GM21515 (cell line): ENCODE data around the gene LCN10.
A peak's percentile ranks its signal among the peaks of the same experiment; 100 is the strongest.
"Not testable (repeated sequence)": the region's sequence is repeated elsewhere in the genome, so short reads cannot be mapped to it uniquely, and the experiment has no call there.

Source experiments
- ATAC-seq: cut with Tn5 transposase; IDR thresholded peaks from one replicate; pipeline ENCODE4 v1.9.1; 2021; ENCODE audit not compliant: unreplicated experiment

LCN10 gene

DNA sequence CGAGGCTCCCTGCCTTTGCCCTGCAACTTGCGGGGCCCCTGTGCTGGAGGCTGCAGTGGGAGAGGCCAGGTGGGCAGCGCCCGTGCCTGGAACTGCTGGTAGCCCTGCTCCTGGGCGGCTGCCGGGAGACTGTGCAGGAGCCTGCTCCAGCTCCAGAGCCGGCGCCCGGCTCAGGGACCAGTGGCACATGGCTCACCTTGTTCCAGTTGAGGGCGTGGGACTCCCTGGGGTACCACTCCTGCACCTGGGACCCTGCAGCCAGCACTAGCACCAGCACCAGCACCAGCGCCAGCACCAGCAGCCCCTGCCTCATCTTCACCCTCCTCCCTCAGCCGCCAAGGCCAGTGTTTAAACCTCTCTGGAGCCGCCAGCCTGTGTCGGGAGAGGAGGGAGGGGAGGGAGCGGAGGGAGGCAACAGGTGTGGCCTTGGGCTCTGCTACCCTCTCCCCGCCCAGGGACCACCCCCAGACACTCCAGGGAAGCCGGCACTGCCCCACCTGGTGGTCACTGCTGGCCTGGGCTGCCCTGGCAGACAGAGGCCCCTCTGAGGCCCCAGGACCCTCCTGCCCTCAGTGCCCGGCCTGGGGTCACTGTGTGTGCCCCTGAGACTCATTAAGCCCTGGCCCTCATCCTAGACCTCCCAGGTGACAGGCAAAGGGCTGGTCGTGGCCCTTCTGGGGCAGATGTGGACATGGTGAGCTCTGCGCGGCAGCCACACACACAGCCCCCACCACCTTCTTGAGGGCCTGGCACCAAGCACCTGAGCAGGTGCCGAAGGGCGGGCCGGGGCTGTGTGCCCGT, at the start of gene LCN10:
Gene LCN10, minus strand, starts transcription at position 350 of the 801 bp plus-strand sequence. Its CDS starts 37 bp downstream, at position 313.
- ATAC-seq: no peak

DNA sequence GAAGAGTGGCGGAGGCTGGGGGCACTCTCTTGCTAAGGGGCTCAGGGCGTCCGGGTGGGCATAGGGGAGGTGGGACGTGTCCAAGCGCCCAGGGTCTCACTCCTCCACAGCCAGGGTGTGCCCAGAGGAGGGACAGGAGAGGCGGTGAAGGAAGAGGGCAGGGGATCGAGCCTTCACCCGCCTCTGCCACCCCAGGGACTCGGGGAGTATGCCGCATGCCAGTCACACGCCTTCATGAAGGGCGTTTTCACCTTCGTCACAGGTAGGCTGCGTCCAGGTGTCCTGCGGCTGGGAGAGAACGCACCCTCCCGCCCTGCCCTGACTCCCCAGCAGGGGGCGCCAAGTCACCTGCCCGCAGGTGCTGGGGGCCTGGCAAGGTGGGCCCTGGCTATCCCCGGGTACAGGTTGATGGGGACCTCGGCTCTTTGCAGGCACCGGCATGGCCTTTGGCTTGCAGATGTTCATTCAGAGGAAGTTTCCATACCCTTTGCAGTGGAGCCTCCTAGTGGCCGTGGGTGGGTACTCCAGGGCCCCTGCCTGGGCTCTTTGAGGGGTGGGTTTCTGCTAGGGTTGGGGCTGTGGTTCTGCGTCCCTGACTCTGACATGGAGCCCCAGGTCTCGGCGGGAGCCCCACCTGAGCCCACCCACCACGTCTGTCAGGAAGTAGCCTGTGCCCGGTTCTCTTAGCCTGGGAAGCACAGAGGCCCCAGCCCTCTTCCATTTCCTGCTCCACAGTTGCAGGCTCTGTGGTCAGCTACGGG, 49.0 kb upstream of the LCN10 start:
- no peak for ATAC-seq

DNA sequence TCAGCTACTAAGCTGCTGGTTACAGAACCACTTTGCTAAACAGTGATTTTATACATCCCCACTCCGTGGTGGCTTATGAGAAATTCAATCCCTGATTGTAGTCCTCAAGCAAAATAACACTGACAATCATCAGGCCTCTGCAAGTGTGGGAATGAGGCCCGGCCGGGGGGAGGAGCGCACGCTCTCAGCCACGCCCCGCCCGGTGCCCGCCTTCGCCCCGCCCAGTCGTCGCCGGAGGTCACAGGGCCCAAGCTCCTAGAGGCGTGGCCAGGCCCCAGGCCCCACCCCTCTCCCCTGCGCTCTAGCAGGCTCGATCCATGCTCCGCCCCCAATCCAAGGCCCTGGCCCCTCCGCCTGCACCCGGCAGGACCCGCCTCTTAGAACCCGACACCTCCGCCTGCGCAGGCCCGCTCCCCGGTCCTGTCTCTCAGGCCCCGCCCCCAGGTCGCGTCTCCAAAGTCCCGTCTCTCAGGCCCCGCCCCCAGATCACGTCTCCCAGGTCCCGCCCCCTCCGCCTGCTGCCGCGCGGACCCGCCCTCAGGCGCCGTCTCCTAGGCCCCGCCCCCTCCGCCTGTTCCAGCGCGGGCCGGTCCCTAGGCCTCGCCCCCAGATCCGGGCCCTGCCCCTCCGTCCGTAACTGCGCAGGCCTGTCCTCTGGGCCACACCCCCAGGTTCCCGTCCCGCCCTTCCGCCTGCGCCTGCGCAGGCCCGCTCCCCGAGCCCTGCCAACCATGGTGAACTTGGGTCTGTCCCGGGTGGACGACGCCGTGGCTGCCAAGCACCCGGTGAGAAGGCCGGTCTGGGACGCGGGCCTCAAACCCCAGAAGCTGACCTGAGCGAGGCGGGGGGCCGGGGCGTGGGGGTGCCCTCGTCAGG, 48.1 kb upstream of the LCN10 start, which contains the start of gene TMEM141:
Gene TMEM141, plus strand, starts transcription at position 705 of the 876 bp plus-strand sequence. Its CDS starts 27 bp downstream, at position 732.
- peak; percentile 77 for ATAC-seq

DNA sequence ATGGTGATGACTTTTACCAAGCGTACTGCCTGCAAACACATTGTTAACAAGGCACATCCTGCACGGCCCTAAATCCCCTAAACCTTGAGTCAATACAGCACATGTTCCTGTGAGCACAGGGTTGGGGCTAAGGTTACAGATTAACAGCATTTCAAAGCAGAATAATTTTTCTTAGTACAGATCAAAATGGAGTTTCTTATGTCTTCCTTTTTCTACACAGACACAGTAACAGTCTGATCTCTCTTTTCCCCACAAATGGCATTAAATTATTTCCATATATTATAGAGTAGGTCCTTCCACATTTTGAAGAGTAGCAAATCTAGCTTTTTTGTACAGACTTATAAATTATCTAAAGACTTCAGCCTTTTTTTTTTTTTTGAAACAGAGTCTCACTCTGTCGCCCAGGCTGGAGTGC, 46.8 kb upstream of the LCN10 start:
- ATAC-seq: no peak

DNA sequence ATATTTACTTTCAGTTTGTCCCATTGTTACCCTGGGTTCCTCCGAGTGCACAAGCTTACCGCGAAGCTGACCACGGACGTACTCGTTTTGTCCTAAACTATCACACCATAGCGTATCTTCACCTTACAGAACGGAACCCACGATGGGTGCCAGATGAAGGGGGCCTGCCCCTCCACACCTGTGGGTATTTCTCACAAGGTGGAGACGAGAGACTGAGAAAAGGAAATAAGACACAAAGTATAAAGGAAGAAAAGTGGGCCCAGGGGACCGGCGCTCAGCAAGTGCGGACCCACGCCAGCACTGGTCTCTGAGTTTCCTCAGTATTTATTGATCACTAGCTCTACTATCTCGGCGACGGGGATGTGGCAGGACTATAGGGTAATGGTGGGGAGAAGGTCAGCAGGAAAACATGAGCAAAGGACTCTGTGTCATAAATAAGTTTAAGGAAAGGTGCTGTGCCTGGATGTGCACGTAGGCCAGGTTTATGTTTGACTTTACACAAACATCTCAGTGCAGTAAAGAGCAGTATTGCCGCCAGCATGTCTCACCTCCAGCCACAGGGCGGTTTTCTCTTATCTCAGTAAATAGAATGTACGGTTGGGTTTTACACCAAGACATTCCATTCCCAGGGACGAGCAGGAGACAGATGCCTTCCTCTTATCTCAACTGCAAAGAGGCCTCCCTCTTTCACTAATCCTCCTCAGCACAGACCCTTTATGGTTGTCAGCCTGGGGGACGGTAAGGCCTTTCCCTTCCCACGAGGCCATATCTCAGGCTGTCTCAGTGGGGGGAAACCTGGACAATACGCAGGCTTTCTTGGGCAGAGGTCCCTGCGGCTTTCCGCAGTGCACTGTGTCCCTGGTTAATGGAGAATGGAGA, 46.1 kb upstream of the LCN10 start:
- ATAC-seq: not testable (repeated sequence)

DNA sequence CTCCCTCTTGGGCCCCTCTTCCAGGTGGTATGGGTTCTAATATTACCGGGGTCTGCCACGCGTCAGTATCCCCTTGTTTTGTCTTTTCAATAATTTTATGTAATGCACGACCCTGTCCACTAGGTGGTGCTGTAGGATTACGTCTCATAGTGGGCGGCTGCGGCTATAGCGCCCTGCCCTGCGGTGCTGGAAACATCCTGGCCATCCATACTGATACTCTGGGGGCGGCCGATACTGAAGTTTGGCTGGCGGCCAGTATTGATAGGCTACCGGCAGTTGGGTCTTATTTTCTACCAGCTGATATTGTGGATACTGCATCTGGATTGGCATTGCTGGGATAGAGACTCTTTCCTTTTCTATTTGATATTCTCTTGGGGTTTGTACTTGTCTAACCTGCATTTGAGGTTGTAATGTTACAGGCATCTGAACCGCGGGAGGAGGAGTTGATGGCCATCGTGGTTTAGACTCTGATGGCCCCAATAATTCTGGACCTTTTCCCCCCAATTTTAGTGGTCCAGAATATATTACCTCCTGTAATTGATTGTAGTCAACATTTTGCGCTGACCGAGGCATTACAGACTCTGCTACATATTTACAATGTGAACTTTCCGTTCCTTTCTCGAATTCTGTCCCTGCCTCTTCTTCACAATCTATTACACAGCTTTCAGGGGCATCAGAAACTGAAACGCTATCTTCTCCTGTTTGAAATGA, 45.1 kb upstream of the LCN10 start:
- no peak for ATAC-seq

DNA sequence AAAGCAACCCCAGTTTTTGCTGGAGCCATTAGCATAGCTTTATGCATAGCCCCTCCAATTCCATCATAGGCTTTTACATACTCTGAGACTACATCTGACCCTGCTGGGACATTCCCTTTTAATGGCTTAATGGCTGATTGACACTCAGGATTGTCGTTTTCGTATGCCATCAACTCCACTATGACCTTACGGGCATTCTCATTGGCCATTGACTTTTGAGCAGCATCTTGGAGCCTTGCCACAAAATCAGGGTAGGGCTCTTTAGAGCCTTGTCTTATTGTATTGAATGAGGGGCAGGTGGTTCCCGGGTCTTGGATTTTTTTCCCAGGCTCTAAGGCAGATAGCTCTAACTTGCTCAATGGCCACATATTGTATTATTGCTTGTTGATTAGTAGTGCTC, 44.2 kb upstream of the LCN10 start:
- not testable (repeated sequence) for ATAC-seq

DNA sequence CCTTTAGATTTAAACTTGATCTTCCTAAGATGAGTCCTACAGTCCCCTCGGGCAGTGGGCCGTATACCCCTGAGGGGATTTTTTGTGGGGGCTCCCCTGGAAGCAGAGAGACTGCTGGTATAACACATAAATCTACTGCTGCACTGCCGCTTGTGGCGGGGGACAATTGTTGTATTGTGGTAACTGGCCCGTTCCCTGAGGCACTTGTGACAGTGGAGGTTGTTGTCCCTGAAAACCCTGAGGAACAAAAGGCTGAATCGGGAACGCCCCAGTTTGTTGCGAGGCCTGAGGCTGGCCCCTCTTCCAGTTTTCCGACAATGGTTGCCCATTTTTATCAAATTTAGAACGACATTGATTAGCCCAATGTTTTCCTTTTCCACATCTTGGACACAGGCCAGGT, 43.7 kb upstream of the LCN10 start:
- ATAC-seq: no peak

DNA sequence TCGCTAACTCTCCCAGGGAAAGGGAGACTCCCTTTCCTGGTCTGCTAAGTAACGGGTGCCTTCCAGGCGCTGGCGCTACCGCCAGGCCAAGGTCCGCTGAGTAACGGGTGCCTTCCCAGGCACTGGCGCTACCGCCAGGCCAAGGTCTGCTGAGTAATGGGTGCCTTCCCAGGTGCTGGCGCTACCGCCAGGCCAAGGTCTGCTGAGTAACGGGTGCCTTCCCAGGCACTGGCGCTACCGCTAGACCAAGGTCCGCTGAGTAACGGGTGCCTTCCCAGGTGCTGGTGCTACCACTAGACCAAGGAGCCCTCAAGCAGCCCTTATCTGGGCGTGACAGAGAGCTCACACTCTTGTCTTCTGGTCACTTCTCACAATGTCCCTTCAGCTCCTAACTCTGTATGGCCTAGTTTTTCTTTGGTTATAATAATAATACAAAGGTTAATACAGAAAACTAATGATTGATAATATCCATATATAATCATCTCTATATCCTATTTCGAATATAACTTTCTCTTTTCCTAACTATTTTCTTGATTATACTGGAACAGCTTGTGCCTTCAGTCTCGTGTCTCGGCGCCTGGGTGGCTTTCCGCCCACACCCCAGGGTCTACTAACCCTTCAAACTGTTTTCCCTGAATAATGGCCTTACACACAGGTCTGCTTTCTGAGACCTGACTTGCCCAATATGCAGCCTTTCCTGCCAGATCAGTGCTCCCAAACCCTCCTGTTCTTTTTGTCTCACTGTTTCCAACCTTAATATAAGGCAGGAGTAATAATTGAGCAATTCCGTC, 43.0 kb upstream of the LCN10 start:
- ATAC-seq: not testable (repeated sequence)

DNA sequence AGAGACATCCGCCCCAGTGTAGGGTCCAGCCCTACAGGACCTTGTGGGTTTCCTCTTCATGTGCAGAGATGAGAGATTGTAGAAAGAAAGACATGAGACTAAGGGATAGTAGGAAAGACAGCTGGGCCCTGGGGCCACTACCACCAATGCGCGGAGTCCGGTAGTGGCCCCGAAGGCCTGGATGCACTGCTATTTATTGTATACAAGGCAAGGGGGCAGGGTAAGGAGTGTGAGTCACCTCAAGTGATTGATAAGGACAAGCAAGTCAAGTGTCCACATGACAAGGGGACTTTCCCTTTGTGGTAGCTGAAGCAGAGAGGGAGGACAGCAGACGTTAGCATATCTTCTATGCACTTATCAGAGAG, 42.2 kb upstream of the LCN10 start:
- ATAC-seq: no peak

DNA sequence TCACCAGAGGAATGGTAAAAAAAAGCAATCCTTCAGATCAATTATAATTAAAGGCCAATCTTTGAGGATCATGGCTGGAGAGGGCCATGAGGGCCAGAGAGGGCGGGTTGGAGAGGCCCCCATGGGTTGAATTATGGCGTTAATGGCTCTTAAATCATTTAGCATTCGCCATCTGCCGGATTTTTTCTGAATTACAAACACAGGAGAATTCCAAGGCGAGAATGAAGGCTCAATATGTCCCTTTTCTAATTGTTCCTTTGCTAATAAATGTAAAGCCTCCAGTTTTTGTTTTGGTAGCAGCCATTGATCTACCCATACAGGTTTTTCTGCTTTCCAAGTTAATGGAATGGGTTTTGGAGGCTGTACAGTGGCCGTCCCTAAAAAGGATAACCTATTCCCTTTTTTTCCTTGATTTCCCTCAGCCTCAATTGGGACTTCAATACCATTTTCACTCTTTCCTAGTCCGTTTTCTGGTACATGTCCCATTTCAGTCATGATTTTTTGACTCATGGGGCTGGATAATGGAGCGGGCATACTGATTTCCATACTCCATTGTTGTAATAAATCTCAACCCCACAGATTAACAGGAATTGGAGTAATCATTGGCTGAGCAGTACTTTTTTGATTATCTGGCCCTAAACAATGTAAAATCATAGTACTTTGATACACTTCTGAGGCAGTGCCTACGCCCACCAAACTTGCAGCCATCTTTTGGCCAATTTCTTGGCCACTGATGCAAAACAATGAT, 41.7 kb upstream of the LCN10 start:
- no peak for ATAC-seq

DNA sequence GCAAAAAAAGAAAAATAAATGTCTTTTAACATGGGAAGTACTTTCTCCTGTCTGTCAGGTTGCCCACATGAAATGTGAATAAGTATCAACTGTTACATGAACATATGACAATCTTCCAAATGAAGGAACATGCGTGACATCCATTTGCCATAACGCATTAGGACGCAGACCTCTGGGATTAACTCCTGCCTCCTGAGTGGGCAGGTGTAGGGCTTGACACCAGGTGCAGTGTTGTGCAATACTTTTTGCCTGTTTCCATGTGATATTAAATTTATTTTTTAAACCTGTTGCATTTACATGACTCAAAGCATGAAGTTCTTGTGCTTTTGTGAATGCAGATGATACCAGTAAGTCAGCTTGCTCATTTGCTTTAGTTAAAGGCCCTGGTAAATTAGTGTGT, 39.7 kb upstream of the LCN10 start:
- no peak for ATAC-seq

DNA sequence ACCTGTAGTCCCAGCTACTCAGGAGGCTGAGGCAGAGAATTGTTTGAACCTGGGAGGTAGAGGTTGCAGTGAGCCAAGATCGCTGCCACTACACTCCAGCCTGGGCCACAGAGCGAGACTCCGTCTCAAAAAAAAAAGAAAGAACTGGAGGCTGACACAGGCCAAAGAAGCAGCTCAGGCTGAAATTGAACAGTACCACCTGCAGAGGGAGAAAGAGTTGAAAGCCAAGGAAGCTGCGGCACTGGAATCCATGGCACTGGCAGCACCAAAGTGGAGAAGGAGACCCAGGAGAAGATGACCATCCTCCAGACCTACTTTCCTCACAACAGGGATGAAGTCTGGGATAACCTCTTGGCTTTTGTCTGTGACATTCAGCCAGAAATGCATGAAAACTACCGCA, 37.1 kb upstream of the LCN10 start:
- no peak for ATAC-seq

DNA sequence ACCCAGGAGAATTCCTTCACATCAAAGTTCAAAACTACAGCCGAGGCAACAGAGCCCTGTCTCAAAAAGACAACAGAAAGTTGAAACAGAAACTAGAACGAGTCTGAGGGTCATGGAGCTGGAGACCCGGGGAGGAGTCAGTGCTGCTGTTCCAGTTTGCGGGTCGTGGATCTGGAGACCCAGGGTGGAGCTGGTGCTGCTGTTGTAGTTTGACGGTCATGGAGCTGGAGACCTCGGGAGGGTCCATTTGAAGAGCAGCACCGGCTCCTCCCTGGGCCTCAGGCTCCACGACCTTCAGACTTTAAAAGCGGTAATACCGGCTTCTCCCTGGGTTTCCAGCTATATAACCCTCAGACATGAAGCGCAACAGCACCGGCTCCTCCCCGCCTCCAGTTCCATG, 34.6 kb upstream of the LCN10 start:
- no peak for ATAC-seq

DNA sequence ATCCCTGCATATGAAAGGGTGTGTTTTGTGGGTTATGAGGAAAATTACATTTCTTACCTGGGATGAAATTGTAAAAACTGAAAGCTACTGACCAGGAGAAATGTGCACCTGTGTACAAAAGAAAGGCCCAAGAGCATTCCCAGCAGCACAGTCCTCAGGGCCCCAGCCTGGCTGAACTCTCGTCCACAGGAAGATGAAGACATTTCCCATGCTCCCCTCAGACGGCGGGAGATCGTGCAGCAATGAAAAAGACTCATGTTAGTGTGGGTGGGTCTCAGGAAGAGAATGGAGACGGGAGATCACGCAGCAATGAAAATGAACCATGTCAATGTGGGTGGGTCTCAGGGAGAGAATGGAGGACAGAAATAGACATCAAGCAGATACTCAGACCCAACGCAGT, 34.2 kb upstream of the LCN10 start:
- no peak for ATAC-seq

DNA sequence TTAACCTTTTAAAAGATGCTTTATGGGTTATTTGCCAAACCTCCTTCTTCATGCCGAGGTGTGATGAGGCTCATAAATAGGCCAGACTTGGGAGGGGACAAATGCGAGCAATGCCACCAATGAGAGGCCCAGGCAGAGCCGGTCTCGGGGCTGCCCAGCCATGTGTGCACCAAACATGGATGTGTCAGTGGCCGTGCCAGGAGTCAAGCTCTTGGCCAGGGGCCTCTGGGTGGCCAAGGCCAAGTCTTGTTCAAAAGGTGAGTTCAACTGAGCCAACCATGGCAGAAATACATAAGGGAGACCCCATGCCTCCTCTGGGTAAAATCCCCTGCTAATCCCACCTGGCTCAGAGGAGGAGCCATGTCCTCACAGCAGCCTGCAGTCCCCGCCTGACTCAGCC, 32.5 kb upstream of the LCN10 start:
- ATAC-seq: no peak

DNA sequence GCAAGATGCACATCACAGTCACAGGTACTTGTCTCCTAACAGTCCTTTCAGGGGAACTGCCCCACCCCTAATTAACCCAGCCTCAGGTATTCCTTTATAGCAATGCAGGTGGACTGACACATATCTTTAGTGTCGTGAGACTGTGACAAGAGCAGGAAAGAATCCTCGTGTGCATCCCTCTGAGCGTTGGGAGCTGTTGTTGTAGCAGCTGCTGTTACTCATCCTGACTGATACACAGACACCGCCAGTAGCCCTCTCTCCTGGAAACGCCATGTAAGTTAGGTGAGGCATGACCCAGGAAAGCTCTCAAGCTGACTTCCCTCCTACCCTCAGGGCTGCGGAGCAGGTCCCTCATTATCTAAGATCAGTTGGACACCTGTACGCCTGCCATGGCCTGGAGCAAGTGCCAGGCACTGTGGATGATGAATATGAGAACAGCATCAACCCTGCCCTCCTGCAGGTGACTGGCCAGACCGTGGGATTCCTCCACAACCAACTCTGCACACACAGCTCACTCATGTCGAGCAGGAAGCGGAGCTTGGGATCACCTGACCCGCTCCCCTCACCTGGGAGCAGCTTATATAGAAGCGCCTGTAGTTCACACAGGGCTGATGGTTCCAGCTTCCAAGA, 31.8 kb upstream of the LCN10 start:
- ATAC-seq: no peak
